ENCODE measurements around the gene ZDBF2. TPM values are rescaled to one million over a fixed set of nuclear protein-coding genes. Genes with fewer than 3 reads are reported as not detected.

ZDBF2 gene
- total RNA-seq, 1 experiment from 2014 or later, result 31.8 TPM

- Histone ChIP-seq H4K5ac (ENCODE audit: insufficient read length, low read depth, low read length) (no peak overlapping the region), H3K4me2 (ENCODE audit: insufficient read depth, insufficient read length, low read length) (no peak overlapping the region), H3K4ac (ENCODE audit: low read depth, low read length) (no peak overlapping the region), H3K4me1 (ENCODE audit: insufficient read depth, low read length) (no peaks in the 10 kb centered on the region), H3K14ac (ENCODE audit: insufficient read depth, low read length) (no peak overlapping the region), H3K27me3 (ENCODE audit: insufficient read depth, low read length) (no peaks in the 10 kb centered on the region), H2BK120ac (ENCODE audit: low read depth, low read length, poor library complexity, severe bottlenecking) (no peak overlapping the region), H3K79me1 (ENCODE audit: insufficient read depth, low read depth, low read length, poor library complexity, severe bottlenecking) (peaks cover 6% of the 10 kb centered on the region), H3K79me2 (ENCODE audit: insufficient read depth, low read length) (peaks cover 15% of the 10 kb centered on the region; the same call in 1 of the 2 replicates), H4K91ac (ENCODE audit: insufficient read length, low read depth, low read length) (no peak overlapping the region), H2AFZ (ENCODE audit: low read length) (no peak overlapping the region), H4K8ac (replicated peaks; ENCODE audit: insufficient read length, low read depth, low read length) (no peak overlapping the region), H3K9ac (ENCODE audit: extremely low read depth, insufficient read length, low read length) (no peak overlapping the region), H3K56ac (ENCODE audit: insufficient read length, low read depth, low read length) (no peak overlapping the region), H2BK12ac (ENCODE audit: insufficient read length, low read depth, low read length) (no peak overlapping the region), H2AK5ac (ENCODE audit: insufficient read length, low read length) (no peak overlapping the region), H2BK5ac (ENCODE audit: insufficient read length, low read length) (no peak overlapping the region), H4K20me1 (ENCODE audit: control insufficient read depth, insufficient read depth, insufficient read length) (no peaks in the 10 kb centered on the region), H3T11ph (ENCODE audit: low read length) (no peak overlapping the region), H2BK15ac (ENCODE audit: low read depth, low read length) (no peak overlapping the region), H3K23me2 (ENCODE audit: insufficient read length, low read depth, low read length, poor library complexity, severe bottlenecking) (no peaks in the 10 kb centered on the region), H3K18ac (ENCODE audit: insufficient read length, low read depth, low read length) (no peak overlapping the region), H3K9me3 (ENCODE audit: control insufficient read depth, low read depth, low read length) (no peaks in the 10 kb centered on the region), H3K23ac (ENCODE audit: insufficient read length, low read depth, low read length) (no peak overlapping the region), H3K27ac (ENCODE audit: insufficient read length, low read depth, low read length) (no peak overlapping the region), H2BK20ac (ENCODE audit: low read depth, low read length, poor library complexity, severe bottlenecking) (no peak overlapping the region)
- H3K27ac Mint-ChIP-seq, result no peak overlapping the region
- TF ChIP-seq CTCF (conservative IDR thresholded peaks at IDR 0.05), result no peak
- no peaks in the 10 kb centered on the region; the same call in 1 of the 2 replicates for H3K27me3 Mint-ChIP-seq (ENCODE audit: low read depth)
- WGBS (ENCODE audit: extremely low coverage, insufficient read length, low lambda C conversion rate), result no CpG with 5 or more reads among the region's 2 CpGs
- peaks cover 51 to 54% of the 10 kb centered on the region in 2 experiments for H3K9me3 Mint-ChIP-seq
- no peak overlapping the region for H3K4me3 Mint-ChIP-seq
- DNase-seq, result no peak
- H3K36me3 Mint-ChIP-seq (ENCODE audit: insufficient read depth in 1 of 3, low read depth in 3 of 3), result peaks cover 83 to 94% (median 87%) of the 10 kb centered on the region in 3 experiments
- H3K4me1 Mint-ChIP-seq, result peaks cover 0 to 5% of the 10 kb centered on the region in 2 experiments; a peak in 1 of 4 replicates
Measured at GRCh38 chr2:206287197-206287596, 12.7 kb downstream of the ZDBF2 start.

Measured in H9 (cell line).